Sigmoid colon (tissue), 7 donors: ENCODE measurements around the gene BRINP1. TPM values are rescaled to one million over a fixed set of nuclear protein-coding genes. Genes with fewer than 3 reads are reported as not detected.

Experiments used
- DNase-seq: peaks from one replicate; pipeline ENCODE4 v3.0.0-alpha.2; 2019
- H3K27ac ChIP-seq, 4 donors: fragments of 200-600 bp; sonication (generic); one replicate each; pipeline ENCODE4 v1.5.1; 2016 to 2019; ENCODE audit warnings: mild to moderate bottlenecking in 1 of 4
- H3K27me3 ChIP-seq, 3 donors: fragments of 200-600 bp; sonication (generic); one replicate each; pipeline ENCODE4 v1.5.1; 2019; ENCODE audit warnings: mild to moderate bottlenecking in 1 of 3
- H3K36me3 ChIP-seq, 4 donors: fragments of 200-600 bp; sonication (generic); one replicate each; pipeline ENCODE4 v1.5.1; 2016 to 2019
- H3K4me1 ChIP-seq, 4 donors: fragments of 200-600 bp; sonication (generic); one replicate each; pipeline ENCODE4 v1.5.1; 2017 to 2019
- H3K4me3 ChIP-seq, 4 donors: fragments of 200-600 bp; sonication (generic); one replicate each; pipeline ENCODE4 v1.5.1; 2017 to 2019; ENCODE audit warnings: mild to moderate bottlenecking in 2 of 4, moderate library complexity in 1 of 4
- H3K9me3 ChIP-seq, 4 donors: fragments of 200-600 bp in 3 of 4; sonication (generic) in 3 of 4; one replicate each; pipeline versions ENCODE4 v1.5.1 to v1.6.1; 2013 to 2019
- CTCF ChIP-seq, 4 experiments: fragments of 450-650 bp in 3 of 4; fragments of 200-600 bp in 1 of 4; IDR thresholded peaks; one replicate each; pipeline ENCODE4 v1.5.1; 2016 to 2019; ENCODE audit warnings: antibody characterized with exemption in 4 of 4, mild to moderate bottlenecking in 3 of 4, moderate library complexity in 2 of 4
- EP300 ChIP-seq, 4 donors: sonication (generic); formaldehyde crosslinking; IDR thresholded peaks; one replicate each; pipeline ENCODE4 v1.6.1; 2017; ENCODE audit warnings: antibody characterized with exemption in 4 of 4
- POLR2A ChIP-seq, 2 donors: fragments of 450-650 bp; IDR thresholded peaks; one replicate each; pipeline ENCODE4 v1.6.1; 2016; ENCODE audit warnings: antibody characterized with exemption in 2 of 2, mild to moderate bottlenecking in 2 of 2, moderate library complexity in 2 of 2
- POLR2AphosphoS5 ChIP-seq, 4 donors: sonication (generic); formaldehyde crosslinking; IDR thresholded peaks; one replicate each; pipeline ENCODE4 v1.6.1; 2017; ENCODE audit warnings: antibody characterized with exemption in 4 of 4
- WGBS, 2 donors: extraction: QIAGEN DNeasy Blood & Tissue Kit; methylation state at CpG; one replicate each; pipeline ENCODE4 v1.1.7; 2013; 5-methylcytosine and 5-hydroxymethylcytosine counted together
- intact Hi-C: fragments of 100-400 bp; cut with DNase I; formaldehyde crosslinking; loops from one replicate; pipeline ENCODE4 v1.15.1; 2023
- polyA plus RNA-seq, 3 donors: library from polyadenylated mRNA; stranded (reverse); fragments of 200-250 nt; gene quantifications; one replicate each; pipeline ENCODE4 v1.2.3, GENCODE V29; 2013
- total RNA-seq, 4 donors: library from RNA; depleted of rRNA; stranded (reverse); fragments of >200 nt; gene quantifications; one replicate each; pipeline ENCODE4 v1.1.0, GENCODE V29; 2016
- donor health status: healthy with polysubstance abuse.
- donor health status: Bipolar disorder and iron deficiency.
- donor health status: healthy.

BRINP1 gene
- total and polyA plus RNA-seq, 7 donors, result 0.19 to 0.71 (median 0.27) TPM; not detected in 3

- intact Hi-C loops, result no loop called here
- no peak for DNase-seq
- no peaks in the 10 kb centered on the region for H3K36me3 ChIP-seq
- H3K27me3 ChIP-seq, result no peaks in the 10 kb centered on the region
- no peak overlapping the region for H3K27ac ChIP-seq
- TF ChIP-seq POLR2A (IDR thresholded peaks at IDR 0.05) (no peak), POLR2AphosphoS5 (IDR thresholded peaks at IDR 0.05) (no peak), CTCF (IDR thresholded peaks at IDR 0.05) (no peak)
- H3K9me3 ChIP-seq, result no peaks in the 10 kb centered on the region
- whole genome bisulfite sequencing, 2 donors, result 29 to 45% methylated on average over 2 of the region's 2 CpGs
- no peaks in the 10 kb centered on the region for H3K4me1 ChIP-seq
- no peak overlapping the region for H3K4me3 ChIP-seq
These were observed 173.7 kb downstream of the BRINP1 start for GRCh38 chr9:119195521-119195920.

- no peaks in the 10 kb centered on the region for H3K4me1 ChIP-seq
- no peak for TF ChIP-seq CTCF (IDR thresholded peaks at IDR 0.05)
- TF ChIP-seq POLR2AphosphoS5 (IDR thresholded peaks at IDR 0.05), result no peak
- no peak for TF ChIP-seq EP300 (IDR thresholded peaks at IDR 0.05)
- TF ChIP-seq POLR2A (IDR thresholded peaks at IDR 0.05), result no peak
- DNase-seq, result no peak
- no peaks in the 10 kb centered on the region for H3K36me3 ChIP-seq
- no peaks in the 10 kb centered on the region for H3K27me3 ChIP-seq
- WGBS, 2 donors, result 66 to 67% methylated on average over 3 of the region's 3 CpGs
- no peaks in the 10 kb centered on the region for H3K9me3 ChIP-seq
- intact Hi-C loops, result no loop called here
- no peak overlapping the region for H3K4me3 ChIP-seq
- no peak overlapping the region for H3K27ac ChIP-seq
These were observed 183.9 kb downstream of the BRINP1 start for GRCh38 chr9:119185298-119185697.

GRCh38 chr9:119184265-119184936 is 184.8 kb downstream of the BRINP1 start:
- H3K27ac ChIP-seq, result no peak overlapping the region
- H3K9me3 ChIP-seq, result no peaks in the 10 kb centered on the region
- 77 to 82% methylated on average over 3 of the region's 3 CpGs for WGBS, 2 donors
- H3K36me3 ChIP-seq, result no peaks in the 10 kb centered on the region
- H3K4me1 ChIP-seq, result no peaks in the 10 kb centered on the region
- no peak for TF ChIP-seq POLR2A (IDR thresholded peaks at IDR 0.05)
- no peak for TF ChIP-seq POLR2AphosphoS5 (IDR thresholded peaks at IDR 0.05)
- TF ChIP-seq EP300 (IDR thresholded peaks at IDR 0.05), result no peak
- no peak for TF ChIP-seq CTCF (IDR thresholded peaks at IDR 0.05)
- intact Hi-C loops, result no loop called here
- no peak for DNase-seq
- H3K27me3 ChIP-seq, result no peaks in the 10 kb centered on the region
- no peak overlapping the region for H3K4me3 ChIP-seq

GRCh38 chr9:119181561-119181960 is 187.7 kb downstream of the BRINP1 start:
- intact Hi-C loops, result no loop called here
- no peaks in the 10 kb centered on the region for H3K36me3 ChIP-seq
- TF ChIP-seq POLR2A (IDR thresholded peaks at IDR 0.05) (no peak), POLR2AphosphoS5 (IDR thresholded peaks at IDR 0.05) (no peak), EP300 (IDR thresholded peaks at IDR 0.05) (no peak)

GRCh38 chr9:119180897-119181296 is 188.3 kb downstream of the BRINP1 start:
- intact Hi-C loops, result no loop called here
- WGBS, 2 donors, result 82% methylated on average over 3 of the region's 3 CpGs
- TF ChIP-seq POLR2A (IDR thresholded peaks at IDR 0.05), result no peak
- no peak for TF ChIP-seq POLR2AphosphoS5 (IDR thresholded peaks at IDR 0.05)
- no peak for TF ChIP-seq EP300 (IDR thresholded peaks at IDR 0.05)
- TF ChIP-seq CTCF (IDR thresholded peaks at IDR 0.05), result no peak
- Histone ChIP-seq H3K9me3 (no peaks in the 10 kb centered on the region), H3K27ac (no peak overlapping the region), H3K4me3 (no peak overlapping the region), H3K27me3 (no peaks in the 10 kb centered on the region), H3K4me1 (no peaks in the 10 kb centered on the region), H3K36me3 (no peaks in the 10 kb centered on the region)
- no peak for DNase-seq

More at GRCh38 chr9:119181561-119181960, 187.7 kb downstream of the BRINP1 start:
- Histone ChIP-seq H3K27me3 (no peaks in the 10 kb centered on the region), H3K4me1 (no peaks in the 10 kb centered on the region), H3K4me3 (no peak overlapping the region), H3K9me3 (no peaks in the 10 kb centered on the region), H3K27ac (no peak overlapping the region)
- no peak for DNase-seq
